OCI-LY1 (cell line): ENCODE data around the gene LARP4B.

Experiments used
- H2AFZ ChIP-seq: fragments of 200-600 bp; sonication (generic), shearing (Covaris generic); 2 replicates; pipeline ENCODE4 v1.6.0; 2014; ENCODE audit warnings: antibody characterized with exemption, mild to moderate bottlenecking, low read length
- H3F3A ChIP-seq: fragments of 200-600 bp; sonication (generic), shearing (Covaris generic); 2 replicates; pipeline ENCODE4 v1.6.0; 2014; ENCODE audit warnings: mild to moderate bottlenecking, antibody characterized with exemption, low read length, moderate library complexity; ENCODE audit not compliant: insufficient read depth
- H3K27ac ChIP-seq: fragments of 200-600 bp; sonication (generic); 2 replicates; pipeline ENCODE4 v1.5.1; 2014; ENCODE audit warnings: low read length, mixed run types, mild to moderate bottlenecking, low read depth; ENCODE audit not compliant: poor library complexity, severe bottlenecking
- H3K27me3 ChIP-seq: fragments of 200-600 bp; sonication (generic); 2 replicates; pipeline ENCODE4 v1.6.0; 2014; ENCODE audit warnings: antibody characterized with exemption, mild to moderate bottlenecking, low read length, moderate library complexity; ENCODE audit not compliant: insufficient read depth
- H3K36me3 ChIP-seq: fragments of 200-600 bp; sonication (generic); 2 replicates; pipeline ENCODE4 v1.6.1; 2014; ENCODE audit warnings: mild to moderate bottlenecking, antibody characterized with exemption, low read length, moderate library complexity, mixed read lengths; ENCODE audit not compliant: insufficient read depth
- H3K4me1 ChIP-seq: fragments of 200-600 bp; sonication (generic); 2 replicates; pipeline ENCODE4 v1.5.1; 2014; ENCODE audit warnings: mild to moderate bottlenecking, low read length, moderate library complexity; ENCODE audit not compliant: insufficient read depth, severe bottlenecking
- H3K4me2 ChIP-seq: fragments of 200-600 bp; sonication (generic), shearing (Covaris generic); 2 replicates; pipeline ENCODE4 v1.6.1; 2014; ENCODE audit warnings: low read length
- H3K4me3 ChIP-seq: fragments of 200-600 bp; sonication (generic); 2 replicates; pipeline ENCODE4 v1.5.1; 2014; ENCODE audit warnings: low read length, low read depth, mild to moderate bottlenecking, mixed read lengths; ENCODE audit not compliant: poor library complexity, severe bottlenecking
- H3K79me2 ChIP-seq: fragments of 200-600 bp; shearing (Covaris generic); 2 replicates; pipeline ENCODE4 v1.6.1; 2016; ENCODE audit warnings: mixed run types, low read length, mixed read lengths; ENCODE audit not compliant: insufficient read depth
- H3K9ac ChIP-seq: fragments of 200-600 bp; sonication (generic), shearing (Covaris generic); 2 replicates; pipeline ENCODE4 v1.6.1; 2014; ENCODE audit warnings: mild to moderate bottlenecking, low read length, mixed read lengths
- H3K9me2 ChIP-seq: fragments of 200-600 bp; sonication (generic), shearing (Covaris generic); 2 replicates; pipeline ENCODE4 v1.6.1; 2014; ENCODE audit warnings: low read depth, mild to moderate bottlenecking, low read length, mixed read lengths
- H3K9me3 ChIP-seq: fragments of 200-600 bp; shearing (Covaris generic); 2 replicates; pipeline ENCODE4 v1.6.1; 2014; ENCODE audit warnings: low read length, mixed read lengths
- H4K20me1 ChIP-seq: fragments of 200-600 bp; sonication (generic), shearing (Covaris generic); 2 replicates; pipeline ENCODE4 v1.6.0; 2016; ENCODE audit warnings: mild to moderate bottlenecking, low read length; ENCODE audit not compliant: insufficient read depth
- CTCF ChIP-seq: fragments of 200-600 bp; sonication (generic), shearing (Covaris generic); IDR thresholded peaks from 2 replicates; pipeline ENCODE4 v1.5.1; 2017; ENCODE audit warnings: mild to moderate bottlenecking, antibody characterized with exemption, low read length, moderate library complexity, mixed read lengths
- EZH2 ChIP-seq: fragments of 200-600 bp; sonication (generic), shearing (Covaris generic); IDR thresholded peaks from 2 replicates; pipeline ENCODE4 v1.8.0; 2017; ENCODE audit warnings: borderline replicate concordance, mixed run types, mild to moderate bottlenecking, antibody characterized with exemption, low read length, moderate library complexity, mixed read lengths

LARP4B gene

GRCh38 chr10:824946-825345 lies 106.6 kb downstream of the LARP4B start:
- no peak overlapping the region for H3K9ac ChIP-seq
- no peaks in the 10 kb centered on the region for H3K9me3 ChIP-seq
- no peak overlapping the region for H3K27ac ChIP-seq
- H3K9me2 ChIP-seq = no peaks in the 10 kb centered on the region
- H2AFZ ChIP-seq = no peak overlapping the region
- H4K20me1 ChIP-seq = no peaks in the 10 kb centered on the region
- no peak overlapping the region for H3K4me2 ChIP-seq
- TF ChIP-seq EZH2 (no peak), CTCF (no peak)
- no peaks in the 10 kb centered on the region for H3K27me3 ChIP-seq
- no peak overlapping the region for H3K4me3 ChIP-seq
- H3F3A ChIP-seq = no peaks in the 10 kb centered on the region
- peaks cover 97% of the 10 kb centered on the region for H3K36me3 ChIP-seq
- H3K79me2 ChIP-seq = no peaks in the 10 kb centered on the region
- peaks cover 12% of the 10 kb centered on the region for H3K4me1 ChIP-seq

GRCh38 chr10:824497-824896 lies 107.0 kb downstream of the LARP4B start:
- H2AFZ ChIP-seq = no peak overlapping the region
- no peaks in the 10 kb centered on the region for H3F3A ChIP-seq
- TF ChIP-seq CTCF (no peak), EZH2 (no peak)
- peaks cover 12% of the 10 kb centered on the region for H3K4me1 ChIP-seq
- no peaks in the 10 kb centered on the region for H3K27me3 ChIP-seq
- peaks cover 97% of the 10 kb centered on the region for H3K36me3 ChIP-seq
- H3K79me2 ChIP-seq = no peaks in the 10 kb centered on the region
- no peak overlapping the region for H3K9ac ChIP-seq
- no peak overlapping the region for H3K27ac ChIP-seq
- H4K20me1 ChIP-seq = no peaks in the 10 kb centered on the region
- no peak overlapping the region for H3K4me2 ChIP-seq
- no peaks in the 10 kb centered on the region for H3K9me2 ChIP-seq
- no peak overlapping the region for H3K4me3 ChIP-seq
- no peaks in the 10 kb centered on the region for H3K9me3 ChIP-seq

GRCh38 chr10:822661-823367 lies 108.7 kb downstream of the LARP4B start:
- H3K27ac ChIP-seq = no peak overlapping the region
- H3K9me2 ChIP-seq = no peaks in the 10 kb centered on the region
- no peaks in the 10 kb centered on the region for H3F3A ChIP-seq
- H3K4me3 ChIP-seq = no peak overlapping the region
- no peaks in the 10 kb centered on the region for H4K20me1 ChIP-seq
- H3K4me1 ChIP-seq = peaks cover 12% of the 10 kb centered on the region
- no peak for TF ChIP-seq EZH2
- H2AFZ ChIP-seq = no peak overlapping the region
- H3K27me3 ChIP-seq = no peaks in the 10 kb centered on the region
- no peak overlapping the region for H3K4me2 ChIP-seq
- peaks cover 97% of the 10 kb centered on the region for H3K36me3 ChIP-seq
- H3K9me3 ChIP-seq = no peaks in the 10 kb centered on the region
- H3K9ac ChIP-seq = no peak overlapping the region
- H3K79me2 ChIP-seq = no peaks in the 10 kb centered on the region

GRCh38 chr10:822197-822596 lies 109.3 kb downstream of the LARP4B start:
- Histone ChIP-seq H3K9me3 (no peaks in the 10 kb centered on the region), H3K4me3 (no peak overlapping the region), H3K4me1 (peaks cover 12% of the 10 kb centered on the region), H3K36me3 (peaks cover 97% of the 10 kb centered on the region), H3K9ac (no peak overlapping the region), H3K27me3 (no peaks in the 10 kb centered on the region), H3K27ac (no peak overlapping the region), H3K79me2 (no peaks in the 10 kb centered on the region), H3K9me2 (no peaks in the 10 kb centered on the region), H3K4me2 (no peak overlapping the region), H4K20me1 (no peaks in the 10 kb centered on the region), H2AFZ (no peak overlapping the region), H3F3A (no peaks in the 10 kb centered on the region)
- TF ChIP-seq EZH2 (no peak), CTCF (no peak)
